Keratinocyte (primary cell): ENCODE results near the gene SCAPER. TPM values are rescaled to one million over a fixed set of nuclear protein-coding genes. Genes with fewer than 3 reads are reported as not detected.

ENCODE experiments used
- DNase-seq: peaks from one replicate; pipeline ENCODE4 v3.0.0-alpha.2; 2011; ENCODE audit warnings: low read depth, missing footprints, low spot score
- FAIRE-seq: peaks from 2 replicates; lab custom pipeline; 2011; peaks lifted over from hg19 to GRCh38; lab: Jason Lieb, UNC
- H2AFZ ChIP-seq: 2 replicates; pipeline ENCODE4 v1.6.0; 2012; ENCODE audit warnings: low read length, control low read depth, inconsistent platforms; ENCODE audit not compliant: control insufficient read depth
- H3K27ac ChIP-seq: 2 replicates; pipeline ENCODE4 v1.5.1; 2011; ENCODE audit warnings: low read length; ENCODE audit not compliant: control insufficient read depth, insufficient read depth
- H3K27me3 ChIP-seq: 3 replicates; pipeline ENCODE4 v1.6.0; 2011; ENCODE audit warnings: low read length; ENCODE audit not compliant: control insufficient read depth, insufficient read depth; ENCODE audit errors: extremely low read depth
- H3K36me3 ChIP-seq, 2 experiments: 2 replicates in 1 of 2; 3 replicates in 1 of 2; pipeline ENCODE4 v1.5.1; 2011; ENCODE audit warnings: low read length in 2 of 2, mild to moderate bottlenecking in 1 of 2; ENCODE audit not compliant: control insufficient read depth in 2 of 2, insufficient read depth in 2 of 2; ENCODE audit errors: extremely low read depth in 1 of 2
- H3K4me1 ChIP-seq: 3 replicates; pipeline ENCODE4 v1.5.1; 2011; ENCODE audit warnings: low read length; ENCODE audit not compliant: control insufficient read depth, insufficient read depth; ENCODE audit errors: extremely low read depth
- H3K4me2 ChIP-seq: 3 replicates; pipeline ENCODE4 v1.6.0; 2011; ENCODE audit warnings: low read depth, low read length; ENCODE audit not compliant: control insufficient read depth, insufficient read depth; ENCODE audit errors: extremely low read depth
- H3K4me3 ChIP-seq, 3 experiments: fragments of 200-600 bp in 1 of 3; sonication (generic) in 1 of 3; 2 replicates in 2 of 3; 3 replicates in 1 of 3; pipeline ENCODE4 v1.5.1; 2011 to 2016; ENCODE audit warnings: low read length in 3 of 3, mild to moderate bottlenecking in 3 of 3, control low read depth in 2 of 3, inconsistent platforms in 1 of 3, low read depth in 1 of 3, mixed read lengths in 1 of 3, mixed run types in 1 of 3, moderate library complexity in 1 of 3; ENCODE audit not compliant: control insufficient read depth in 2 of 3, insufficient read depth in 2 of 3; ENCODE audit errors: extremely low read depth in 1 of 3
- H3K79me2 ChIP-seq: 2 replicates; pipeline ENCODE4 v1.6.0; 2012; ENCODE audit warnings: low read length; ENCODE audit not compliant: control insufficient read depth, insufficient read depth
- H3K9ac ChIP-seq: 3 replicates; pipeline ENCODE4 v1.6.0; 2011; ENCODE audit warnings: low read length; ENCODE audit not compliant: control insufficient read depth, insufficient read depth; ENCODE audit errors: extremely low read depth
- H3K9me1 ChIP-seq: 3 replicates; pipeline ENCODE4 v1.6.0; 2011; ENCODE audit warnings: low read length; ENCODE audit not compliant: control insufficient read depth, insufficient read depth; ENCODE audit errors: extremely low read depth
- H3K9me3 ChIP-seq: 2 replicates; pipeline ENCODE4 v1.5.1; 2012; ENCODE audit warnings: low read depth, low read length; ENCODE audit not compliant: control insufficient read depth
- H4K20me1 ChIP-seq: 3 replicates; pipeline ENCODE4 v1.6.0; 2011; ENCODE audit warnings: low read length; ENCODE audit not compliant: control insufficient read depth, insufficient read depth; ENCODE audit errors: extremely low read depth
- EZH2 ChIP-seq: IDR thresholded peaks from one replicate; pipeline ENCODE4 v1.6.1; 2012; ENCODE audit warnings: inconsistent platforms, mild to moderate bottlenecking, low read length, moderate library complexity
- dilution Hi-C: fragments of 300-500 bp; cut with MboI; formaldehyde crosslinking; loops from one replicate; pipeline ENCODE4 v1.7.0; 2020; ENCODE audit warnings: low sequenced_read_pairs; ENCODE audit not compliant: extremely low pct_ligation_motif_present
- polyA minus RNA-seq, 3 experiments: library from RNA; depleted of rRNA, polyadenylated mRNA; stranded (reverse); fragments of >200 nt; gene quantifications; 1 replicate in 1 of 3; 2 replicates in 1 of 3; 3 replicates in 1 of 3; pipeline ENCODE4 v1.2.3, GENCODE V29; 2011
- polyA plus RNA-seq, 5 experiments: library from polyadenylated mRNA; depleted of rRNA in 3 of 5; stranded (reverse) in 3 of 5; stranded (forward) in 1 of 5; unstranded in 1 of 5; fragments of >200 nt; gene quantifications; 1 replicate in 1 of 5; 2 replicates in 3 of 5; 3 replicates in 1 of 5; pipeline versions ENCODE4 v1.2.1 to v1.2.3, GENCODE V29; 2011 to 2012; ENCODE audit warnings: missing spikeins in 2 of 5, low read depth in 1 of 5, low replicate concordance in 1 of 5
- TF ChIP-seq, protein P1 (sequence below), 3 experiments: IDR thresholded peaks in 1 of 3; conservative IDR thresholded peaks in 1 of 3; optimal IDR thresholded peaks in 1 of 3; 2 replicates in 2 of 3; 3 replicates in 1 of 3; pipeline versions ENCODE3 to v1.5.1; 2011; ENCODE audit warnings: low read length in 3 of 3, mild to moderate bottlenecking in 3 of 3, moderate library complexity in 2 of 3, control low read depth in 1 of 3, inconsistent platforms in 1 of 3; ENCODE audit not compliant: insufficient read depth in 2 of 3; ENCODE audit errors: extremely low read depth in 1 of 3

Gene SCAPER, protein sequence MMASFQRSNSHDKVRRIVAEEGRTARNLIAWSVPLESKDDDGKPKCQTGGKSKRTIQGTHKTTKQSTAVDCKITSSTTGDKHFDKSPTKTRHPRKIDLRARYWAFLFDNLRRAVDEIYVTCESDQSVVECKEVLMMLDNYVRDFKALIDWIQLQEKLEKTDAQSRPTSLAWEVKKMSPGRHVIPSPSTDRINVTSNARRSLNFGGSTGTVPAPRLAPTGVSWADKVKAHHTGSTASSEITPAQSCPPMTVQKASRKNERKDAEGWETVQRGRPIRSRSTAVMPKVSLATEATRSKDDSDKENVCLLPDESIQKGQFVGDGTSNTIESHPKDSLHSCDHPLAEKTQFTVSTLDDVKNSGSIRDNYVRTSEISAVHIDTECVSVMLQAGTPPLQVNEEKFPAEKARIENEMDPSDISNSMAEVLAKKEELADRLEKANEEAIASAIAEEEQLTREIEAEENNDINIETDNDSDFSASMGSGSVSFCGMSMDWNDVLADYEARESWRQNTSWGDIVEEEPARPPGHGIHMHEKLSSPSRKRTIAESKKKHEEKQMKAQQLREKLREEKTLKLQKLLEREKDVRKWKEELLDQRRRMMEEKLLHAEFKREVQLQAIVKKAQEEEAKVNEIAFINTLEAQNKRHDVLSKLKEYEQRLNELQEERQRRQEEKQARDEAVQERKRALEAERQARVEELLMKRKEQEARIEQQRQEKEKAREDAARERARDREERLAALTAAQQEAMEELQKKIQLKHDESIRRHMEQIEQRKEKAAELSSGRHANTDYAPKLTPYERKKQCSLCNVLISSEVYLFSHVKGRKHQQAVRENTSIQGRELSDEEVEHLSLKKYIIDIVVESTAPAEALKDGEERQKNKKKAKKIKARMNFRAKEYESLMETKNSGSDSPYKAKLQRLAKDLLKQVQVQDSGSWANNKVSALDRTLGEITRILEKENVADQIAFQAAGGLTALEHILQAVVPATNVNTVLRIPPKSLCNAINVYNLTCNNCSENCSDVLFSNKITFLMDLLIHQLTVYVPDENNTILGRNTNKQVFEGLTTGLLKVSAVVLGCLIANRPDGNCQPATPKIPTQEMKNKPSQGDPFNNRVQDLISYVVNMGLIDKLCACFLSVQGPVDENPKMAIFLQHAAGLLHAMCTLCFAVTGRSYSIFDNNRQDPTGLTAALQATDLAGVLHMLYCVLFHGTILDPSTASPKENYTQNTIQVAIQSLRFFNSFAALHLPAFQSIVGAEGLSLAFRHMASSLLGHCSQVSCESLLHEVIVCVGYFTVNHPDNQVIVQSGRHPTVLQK (N-terminal part only)
- 2.1 to 5.2 TPM (median 4.5 TPM) in 3 replicates for polyA plus RNA-seq
- polyA plus RNA-seq (2011; ENCODE audit: low read depth), result 14.1 TPM
- polyA plus RNA-seq (2011; cell fraction: cytosol; rRNA removed), result 4.2 and 5.7 TPM in 2 replicates
- 8.8 and 9.6 TPM in 2 replicates for polyA plus RNA-seq (2011; cell fraction: nucleus; rRNA removed)
- polyA plus RNA-seq (2012; ENCODE audit: low replicate concordance), result 3.9 and 5.0 TPM in 2 replicates
- polyA minus RNA-seq, result 1.5 to 8.3 TPM (median 4.3 TPM) in 3 replicates
- 2.3 TPM for polyA minus RNA-seq (2011; cell fraction: cytosol; rRNA and poly(A)+ RNA removed)
- polyA minus RNA-seq (2011; cell fraction: nucleus; rRNA and poly(A)+ RNA removed), result 3.4 and 17.9 TPM in 2 replicates

DNA sequence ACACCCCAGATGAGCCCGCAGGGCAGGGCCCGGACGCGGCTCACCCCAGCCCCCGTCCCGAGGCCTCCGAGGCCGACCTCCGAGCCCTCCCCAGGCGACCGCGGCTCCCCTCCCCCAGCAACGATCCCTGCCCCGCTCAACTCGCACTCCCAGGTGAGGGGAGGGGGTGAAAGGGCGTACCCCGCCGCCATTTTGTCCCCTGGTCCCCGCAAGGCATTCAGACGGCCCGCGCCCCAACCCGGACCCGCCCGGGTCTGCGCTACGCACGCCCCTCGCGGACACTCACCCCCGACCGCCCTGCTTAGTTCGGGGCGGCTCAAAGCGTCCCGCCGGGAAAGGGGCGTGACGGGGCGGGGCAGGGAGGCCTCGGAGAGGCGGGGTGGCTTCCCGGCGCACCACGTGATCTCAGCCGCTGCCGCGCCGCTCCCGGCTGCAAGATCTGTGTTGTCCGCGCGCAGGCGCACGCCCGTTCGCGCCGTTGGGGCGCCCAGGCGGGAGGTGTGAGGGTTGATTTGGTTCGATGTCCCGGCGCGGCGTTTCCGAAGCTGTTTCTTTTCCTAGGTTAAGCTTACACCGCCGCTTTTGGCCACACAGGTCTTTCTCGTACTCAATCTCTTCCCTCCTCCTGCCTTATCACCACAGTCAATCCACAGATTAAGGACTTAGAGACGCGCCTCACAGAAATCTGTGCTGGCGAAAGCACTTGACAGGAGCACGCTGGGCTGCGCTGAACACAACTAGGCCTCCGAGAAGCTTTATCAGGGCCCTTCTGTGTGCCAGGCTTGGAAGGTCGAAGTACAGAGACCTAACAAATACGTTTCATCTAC, at the start of gene SCAPER:
Gene SCAPER (minus strand): TSS at position 328 of the 827 bp plus-strand sequence. CDS start 21,523 bp downstream, outside the sequence.
- TF ChIP-seq EZH2, result no peak
- TF ChIP-seq, protein P1, sequence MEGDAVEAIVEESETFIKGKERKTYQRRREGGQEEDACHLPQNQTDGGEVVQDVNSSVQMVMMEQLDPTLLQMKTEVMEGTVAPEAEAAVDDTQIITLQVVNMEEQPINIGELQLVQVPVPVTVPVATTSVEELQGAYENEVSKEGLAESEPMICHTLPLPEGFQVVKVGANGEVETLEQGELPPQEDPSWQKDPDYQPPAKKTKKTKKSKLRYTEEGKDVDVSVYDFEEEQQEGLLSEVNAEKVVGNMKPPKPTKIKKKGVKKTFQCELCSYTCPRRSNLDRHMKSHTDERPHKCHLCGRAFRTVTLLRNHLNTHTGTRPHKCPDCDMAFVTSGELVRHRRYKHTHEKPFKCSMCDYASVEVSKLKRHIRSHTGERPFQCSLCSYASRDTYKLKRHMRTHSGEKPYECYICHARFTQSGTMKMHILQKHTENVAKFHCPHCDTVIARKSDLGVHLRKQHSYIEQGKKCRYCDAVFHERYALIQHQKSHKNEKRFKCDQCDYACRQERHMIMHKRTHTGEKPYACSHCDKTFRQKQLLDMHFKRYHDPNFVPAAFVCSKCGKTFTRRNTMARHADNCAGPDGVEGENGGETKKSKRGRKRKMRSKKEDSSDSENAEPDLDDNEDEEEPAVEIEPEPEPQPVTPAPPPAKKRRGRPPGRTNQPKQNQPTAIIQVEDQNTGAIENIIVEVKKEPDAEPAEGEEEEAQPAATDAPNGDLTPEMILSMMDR (optimal IDR thresholded peaks at IDR 0.05 in 1 of 3, IDR thresholded peaks at IDR 0.05 in 1 of 3, conservative IDR thresholded peaks at IDR 0.05 in 1 of 3; ENCODE audit: extremely low read depth in 1 of 3, insufficient read depth in 2 of 3, low read length in 3 of 3), result no peak
- Histone ChIP-seq H3K36me3 (no peaks in the 10 kb centered on the region), H4K20me1 (no peaks in the 10 kb centered on the region), H3K4me2 (peak within 1 kb of the TSS; percentile 89), H3K4me3 (peak within 1 kb of the TSS; percentile 69 to 96 (median 74)), H2AFZ (peak within 1 kb of the TSS; percentile 90), H3K4me1 (peaks cover 5% of the 10 kb centered on the region), H3K9me3 (no peaks in the 10 kb centered on the region), H3K9me1 (no peaks in the 10 kb centered on the region), H3K27ac (peak within 1 kb of the TSS; percentile 59), H3K27me3 (no peaks in the 10 kb centered on the region), H3K79me2 (no peaks in the 10 kb centered on the region), H3K9ac (peak within 1 kb of the TSS; percentile 78)
- FAIRE-seq, result no peak
- DNase-seq, result peak; percentile 17
- dilution Hi-C loops, result no loop called here
